Neural progenitor cell (in vitro differentiated cells): ENCODE data around the gene ANKRD35. TPM values are rescaled to one million over a fixed set of nuclear protein-coding genes. Genes with fewer than 3 reads are reported as not detected.

ENCODE experiments used
- DNase-seq: peaks from one replicate; pipeline ENCODE4 v3.0.0-alpha.2; 2016; ENCODE audit warnings: low spot score
- H2AFZ ChIP-seq: fragments of 200-600 bp; sonication (generic); replicated peaks from 2 replicates; pipeline ENCODE4 v1.6.1; 2016; ENCODE audit warnings: antibody characterized with exemption
- H3F3A ChIP-seq: fragments of 200-600 bp; sonication (generic); 2 replicates; pipeline ENCODE4 v1.6.1; 2016; ENCODE audit warnings: antibody characterized with exemption, low read depth
- H3K27ac ChIP-seq: fragments of 200-600 bp; sonication (generic); 2 replicates; pipeline ENCODE4 v1.5.1; 2016; ENCODE audit warnings: mild to moderate bottlenecking
- H3K27me3 ChIP-seq: fragments of 200-600 bp; sonication (generic); 2 replicates; pipeline ENCODE4 v1.6.1; 2016; ENCODE audit warnings: mild to moderate bottlenecking, moderate library complexity
- H3K36me3 ChIP-seq: fragments of 200-600 bp; sonication (generic); 2 replicates; pipeline ENCODE4 v1.5.1; 2016
- H3K4me1 ChIP-seq: fragments of 200-600 bp; sonication (generic); 2 replicates; pipeline ENCODE4 v1.6.1; 2016; ENCODE audit warnings: mixed run types
- H3K4me2 ChIP-seq: fragments of 200-600 bp; sonication (generic); 2 replicates; pipeline ENCODE4 v1.6.1; 2016
- H3K4me3 ChIP-seq: fragments of 200-600 bp; sonication (generic); 2 replicates; pipeline ENCODE4 v1.5.1; 2016
- H3K79me2 ChIP-seq: fragments of 200-600 bp; sonication (generic); 2 replicates; pipeline ENCODE4 v1.6.1; 2016; ENCODE audit warnings: low read depth
- H3K9ac ChIP-seq: fragments of 200-600 bp; sonication (generic); 2 replicates; pipeline ENCODE4 v1.6.1; 2016
- H3K9me3 ChIP-seq: fragments of 200-600 bp; sonication (generic); 2 replicates; pipeline ENCODE4 v1.5.1; 2016; ENCODE audit warnings: low read depth
- H4K20me1 ChIP-seq: fragments of 200-600 bp; sonication (generic); 2 replicates; pipeline ENCODE4 v1.6.1; 2016; ENCODE audit warnings: low read depth
- H3K27ac Mint-ChIP-seq: 3 replicates; pipeline ENCODE4 v1.8.0; 2021; ENCODE audit warnings: mixed read lengths
- H3K27me3 Mint-ChIP-seq: 2 replicates; pipeline ENCODE4 v1.8.0; 2022; ENCODE audit warnings: low read depth, mild to moderate bottlenecking, inconsistent platforms, moderate library complexity, mixed read lengths; ENCODE audit not compliant: insufficient read depth
- H3K36me3 Mint-ChIP-seq: 3 replicates; pipeline ENCODE4 v1.8.0; 2021; ENCODE audit warnings: mixed read lengths
- H3K4me1 Mint-ChIP-seq: 3 replicates; pipeline ENCODE4 v1.8.0; 2021; ENCODE audit warnings: mixed read lengths
- H3K4me3 Mint-ChIP-seq: 3 replicates; pipeline ENCODE4 v1.8.0; 2021; ENCODE audit warnings: mild to moderate bottlenecking, moderate library complexity, mixed read lengths
- H3K9me3 Mint-ChIP-seq: 3 replicates; pipeline ENCODE4 v1.8.0; 2020; ENCODE audit warnings: mixed read lengths
- CTCF ChIP-seq: fragments of 200-600 bp; sonication (generic); IDR thresholded peaks from 2 replicates; pipeline ENCODE4 v1.5.1; 2017; ENCODE audit warnings: antibody characterized with exemption, mild to moderate bottlenecking
- EZH2 ChIP-seq: fragments of 200-600 bp; sonication (generic); IDR thresholded peaks from 2 replicates; pipeline ENCODE4 v1.6.1; 2017; ENCODE audit warnings: antibody characterized with exemption, mild to moderate bottlenecking, moderate library complexity
- EZH2phosphoT487 ChIP-seq: fragments of 200-600 bp; sonication (generic); IDR thresholded peaks from 2 replicates; pipeline ENCODE4 v1.6.1; 2017; ENCODE audit warnings: antibody characterized with exemption
- total RNA-seq: library from RNA; depleted of rRNA; stranded (reverse); fragments of >200 nt; gene quantifications from 2 replicates; pipeline ENCODE4 v1.2.3, GENCODE V29; 2015; ENCODE audit warnings: low replicate concordance

ANKRD35 gene
- total RNA-seq, 1 donor from 2014 or later = 1.1 TPM

- Mint-ChIP-seq H3K36me3 (peaks cover 22% of the 10 kb centered on the region), H3K4me3 (no peak overlapping the region), H3K27ac (no peak overlapping the region), H3K27me3 (peaks cover 2% of the 10 kb centered on the region), H3K4me1 (peaks cover 3% of the 10 kb centered on the region), H3K9me3 (no peaks in the 10 kb centered on the region)
- DNase-seq = no peak
- TF ChIP-seq CTCF = no peak
- no peak for TF ChIP-seq EZH2phosphoT487
- no peak for TF ChIP-seq EZH2
- H4K20me1 ChIP-seq = no peaks in the 10 kb centered on the region
- H3K27me3 ChIP-seq = peaks cover 11% of the 10 kb centered on the region
- H3K4me3 ChIP-seq = no peak overlapping the region
- no peak overlapping the region for H3K27ac ChIP-seq
- H2AFZ ChIP-seq = no peak overlapping the region
- no peaks in the 10 kb centered on the region for H3K36me3 ChIP-seq
- H3K9me3 ChIP-seq = no peaks in the 10 kb centered on the region
- no peak overlapping the region for H3K4me2 ChIP-seq
- H3K79me2 ChIP-seq = no peaks in the 10 kb centered on the region
- no peak overlapping the region for H3K9ac ChIP-seq
- H3F3A ChIP-seq = peaks cover 28% of the 10 kb centered on the region
- H3K4me1 ChIP-seq = no peaks in the 10 kb centered on the region
These were observed 37.8 kb downstream of the ANKRD35 start for GRCh38 chr1:145847827-145848226.

- Histone ChIP-seq H2AFZ (peak overlapping the region; percentile 90), H3K9ac (no peak overlapping the region), H3K27me3 (peaks cover 11% of the 10 kb centered on the region), H3K9me3 (no peaks in the 10 kb centered on the region), H3F3A (peaks cover 33% of the 10 kb centered on the region), H3K36me3 (no peaks in the 10 kb centered on the region), H3K4me3 (peak overlapping the region; percentile 69), H3K4me1 (no peaks in the 10 kb centered on the region), H3K27ac (no peak overlapping the region), H4K20me1 (no peaks in the 10 kb centered on the region), H3K4me2 (peak overlapping the region; percentile 92), H3K79me2 (no peaks in the 10 kb centered on the region)
- TF ChIP-seq CTCF (peak; percentile 59), EZH2 (no peak), EZH2phosphoT487 (no peak)
- peak; percentile 69 for DNase-seq
- H3K27me3 Mint-ChIP-seq = peaks cover 2% of the 10 kb centered on the region
- no peaks in the 10 kb centered on the region for H3K9me3 Mint-ChIP-seq
- peaks cover 3% of the 10 kb centered on the region for H3K4me1 Mint-ChIP-seq
- peak overlapping the region; percentile 34 for H3K27ac Mint-ChIP-seq
- peaks cover 24% of the 10 kb centered on the region for H3K36me3 Mint-ChIP-seq
- H3K4me3 Mint-ChIP-seq = no peak overlapping the region
These were observed 39.5 kb downstream of the ANKRD35 start for GRCh38 chr1:145846201-145846612.

- H3K4me1 ChIP-seq = no peaks in the 10 kb centered on the region
- peak within 1 kb of the TSS; percentile 69 for H3K4me3 ChIP-seq
- H3K36me3 ChIP-seq = no peaks in the 10 kb centered on the region
- H3F3A ChIP-seq = peaks cover 33% of the 10 kb centered on the region
- H2AFZ ChIP-seq = peak within 1 kb of the TSS; percentile 90
- peak within 1 kb of the TSS; percentile 92 for H3K4me2 ChIP-seq
- peak within 1 kb of the TSS; percentile 23 for H3K9ac ChIP-seq
- H3K27me3 ChIP-seq = peaks cover 11% of the 10 kb centered on the region
- no peak for TF ChIP-seq EZH2phosphoT487
- peak; percentile 95 for TF ChIP-seq CTCF
- TF ChIP-seq EZH2 = no peak
- H3K27me3 Mint-ChIP-seq = peaks cover 2% of the 10 kb centered on the region
- no peaks in the 10 kb centered on the region for H3K9me3 ChIP-seq
- H3K36me3 Mint-ChIP-seq = peaks cover 23% of the 10 kb centered on the region
- H4K20me1 ChIP-seq = no peaks in the 10 kb centered on the region
- H3K27ac ChIP-seq = no peak within 1 kb of the TSS
- H3K79me2 ChIP-seq = no peaks in the 10 kb centered on the region
- peaks cover 3% of the 10 kb centered on the region for H3K4me1 Mint-ChIP-seq
- DNase-seq = peak; percentile 95
- H3K27ac Mint-ChIP-seq = peak within 1 kb of the TSS; percentile 34
- no peak within 1 kb of the TSS for H3K4me3 Mint-ChIP-seq
- no peaks in the 10 kb centered on the region for H3K9me3 Mint-ChIP-seq
These were observed 40.0 kb downstream of the ANKRD35 start, which contains the start of gene NUDT17 for GRCh38 chr1:145845514-145846161. Gene NUDT17, plus strand, starts transcription at chr1:145845630. Its CDS starts 11 bp downstream, at chr1:145845641.
